HepG2 (cell line): ENCODE measurements around the gene TDRD9.

Experiments used
- ARID3A ChIP-seq: IDR thresholded peaks from 2 replicates; pipeline ENCODE4 v1.6.1; 2012; ENCODE audit warnings: low read depth, low read length, improper control_type of control experiment
- ASH2L ChIP-seq: fragments of 300-600, 200-600 bp; sonication (generic); IDR thresholded peaks from 2 replicates; pipeline ENCODE4 v1.7.0; 2017; ENCODE audit warnings: low read depth, mild to moderate bottlenecking, moderate library complexity, mixed read lengths, low read length; ENCODE audit not compliant: insufficient read length
- CTCF ChIP-seq: sonication (generic); formaldehyde crosslinking; IDR thresholded peaks from 2 replicates; pipeline ENCODE4 v1.5.0; 2020; ENCODE audit warnings: mild to moderate bottlenecking, missing genetic modification reagents, moderate library complexity
- JUNB ChIP-seq: sonication (generic); formaldehyde crosslinking; IDR thresholded peaks from 2 replicates; pipeline ENCODE4 v1.8.0; 2022; ENCODE audit warnings: missing genetic modification reagents, mild to moderate bottlenecking, borderline replicate concordance
- MXI1 ChIP-seq: IDR thresholded peaks from 3 replicates; pipeline ENCODE4 v1.6.1; 2012; ENCODE audit warnings: low read depth, low read length, inconsistent platforms, borderline replicate concordance
- SETDB1 ChIP-seq: sonication (generic); formaldehyde crosslinking; IDR thresholded peaks from 2 replicates; pipeline ENCODE4 v1.5.1; 2020; ENCODE audit warnings: missing genetic modification reagents, mild to moderate bottlenecking, borderline replicate concordance
- SKIL ChIP-seq: sonication (generic); formaldehyde crosslinking; IDR thresholded peaks from 2 replicates; pipeline ENCODE4 v1.8.0; 2022; ENCODE audit warnings: missing genetic modification reagents, mild to moderate bottlenecking, moderate library complexity, borderline replicate concordance
- SRSF9 ChIP-seq: fragments of 200-400 bp; formaldehyde crosslinking; IDR thresholded peaks from 2 replicates; pipeline ENCODE4 v1.6.1; 2018; ENCODE audit warnings: borderline replicate concordance, mild to moderate bottlenecking, low read depth, low read length; ENCODE audit not compliant: insufficient read depth, poor library complexity, severe bottlenecking
- TP53 ChIP-seq: sonication (generic); formaldehyde crosslinking; conservative IDR thresholded peaks from 2 replicates; pipeline ENCODE4 v1.4.0; 2020; ENCODE audit warnings: missing genetic modification reagents
- ZFP41 ChIP-seq: sonication (generic); formaldehyde crosslinking; IDR thresholded peaks from 2 replicates; pipeline ENCODE4 v1.4.0; 2020; ENCODE audit warnings: mild to moderate bottlenecking, missing genetic modification reagents, borderline replicate concordance

GRCh38 chr14:104016873-104017650 is 88.8 kb downstream of the TDRD9 start:
- no peak for TF ChIP-seq ARID3A
- no peak for TF ChIP-seq SETDB1 (CRISPR knock-in tag)
- TF ChIP-seq MXI1: no peak
- no peak for TF ChIP-seq ZFP41 (CRISPR knock-in tag)
- no peak for TF ChIP-seq JUNB (CRISPR knock-in tag)
- TF ChIP-seq CTCF (CRISPR knock-in tag): no peak
- no peak for TF ChIP-seq ASH2L
- TF ChIP-seq SRSF9: no peak
- TF ChIP-seq SKIL: no peak
- TF ChIP-seq TP53 (CRISPR knock-in tag): no peak
